Naive thymus-derived CD4-positive, alpha-beta T cell (primary cell): ENCODE data around the gene CMTM1. TPM values are rescaled to one million over a fixed set of nuclear protein-coding genes. Genes with fewer than 3 reads are reported as not detected.

Experiments used
- ATAC-seq: fragments of 150-1000 bp; cut with Tn5 transposase; 2 replicates; pipeline ENCODE4 v1.10.0; 2021; ENCODE audit warnings: mild to moderate bottlenecking, moderate library complexity
- CTCF ChIA-PET: fragments of 350-600 bp; sonication (Branson Sonifier 250); formaldehyde crosslinking; loops from one replicate; lab custom pipeline; 2021; ENCODE audit warnings: antibody characterized with exemption; lab: Charles Lee
- POLR2A ChIA-PET: fragments of 350-600 bp; sonication (Branson Sonifier 250); formaldehyde crosslinking; loops from one replicate; lab custom pipeline; 2021; ENCODE audit warnings: antibody characterized with exemption, inconsistent platforms; lab: Charles Lee
- DNase-seq, 9 donors: peaks; one replicate each; pipeline versions ENCODE4 v3.0.0 to v3.0.0-alpha.2; 2020 to 2022; ENCODE audit warnings: mixed read lengths in 1 of 9
- H3K27ac ChIP-seq: one replicate; pipeline ENCODE4 v1.7.0; 2013; ENCODE audit warnings: mild to moderate bottlenecking, low read depth, low read length, moderate library complexity
- H3K27me3 ChIP-seq, 2 donors: one replicate each; pipeline ENCODE4 v1.7.0; 2013; ENCODE audit warnings: low read length in 2 of 2, mild to moderate bottlenecking in 2 of 2, moderate library complexity in 2 of 2; ENCODE audit not compliant: control insufficient read depth in 2 of 2, insufficient read depth in 2 of 2
- H3K36me3 ChIP-seq, 3 experiments: 1 replicate in 2 of 3; 2 replicates in 1 of 3; pipeline ENCODE4 v1.7.0; 2013; ENCODE audit warnings: low read length in 3 of 3, mild to moderate bottlenecking in 3 of 3, moderate library complexity in 1 of 3; ENCODE audit not compliant: insufficient read depth in 3 of 3, control insufficient read depth in 2 of 3
- H3K4me1 ChIP-seq, 2 donors: one replicate each; pipeline ENCODE4 v1.7.0; 2013; ENCODE audit warnings: low read length in 2 of 2, mild to moderate bottlenecking in 2 of 2, moderate library complexity in 1 of 2; ENCODE audit not compliant: control insufficient read depth in 2 of 2, insufficient read depth in 2 of 2
- H3K4me3 ChIP-seq: 2 replicates; pipeline ENCODE4 v1.7.0; 2013; ENCODE audit warnings: mild to moderate bottlenecking, low read length
- H3K9me3 ChIP-seq, 3 experiments: 1 replicate in 2 of 3; 2 replicates in 1 of 3; pipeline ENCODE4 v1.7.0; 2013; ENCODE audit warnings: low read length in 3 of 3; ENCODE audit not compliant: control insufficient read depth in 2 of 3
- H3K27ac Mint-ChIP-seq, 9 donors: one replicate each; pipeline ENCODE4 v1.8.0; 2020 to 2022; ENCODE audit warnings: mixed read lengths in 9 of 9, mild to moderate bottlenecking in 8 of 9, moderate library complexity in 5 of 9, inconsistent platforms in 2 of 9
- H3K27me3 Mint-ChIP-seq, 5 donors: one replicate each; pipeline ENCODE4 v1.8.0; 2021 to 2022; ENCODE audit warnings: mixed read lengths in 5 of 5, mild to moderate bottlenecking in 1 of 5
- H3K36me3 Mint-ChIP-seq, 5 donors: one replicate each; pipeline ENCODE4 v1.8.0; 2020 to 2022; ENCODE audit warnings: mixed read lengths in 5 of 5, mild to moderate bottlenecking in 3 of 5, inconsistent platforms in 1 of 5
- H3K4me1 Mint-ChIP-seq, 7 donors: one replicate each; pipeline ENCODE4 v1.8.0; 2020 to 2022; ENCODE audit warnings: mixed read lengths in 7 of 7, mild to moderate bottlenecking in 3 of 7, inconsistent platforms in 1 of 7
- H3K4me3 Mint-ChIP-seq, 10 donors: one replicate each; pipeline ENCODE4 v1.8.0; 2020 to 2022; ENCODE audit warnings: mild to moderate bottlenecking in 10 of 10, mixed read lengths in 10 of 10, moderate library complexity in 6 of 10, inconsistent platforms in 2 of 10
- H3K9me3 Mint-ChIP-seq, 11 donors: one replicate each; pipeline ENCODE4 v1.8.0; 2020 to 2022; ENCODE audit warnings: mixed read lengths in 11 of 11, mild to moderate bottlenecking in 4 of 11, inconsistent platforms in 1 of 11, moderate library complexity in 1 of 11
- intact Hi-C, 2 donors: fragments of 100-400 bp; cut with micrococcal nuclease; formaldehyde crosslinking; loops; one replicate each; pipeline ENCODE4 v1.15.1; 2023
- polyA plus RNA-seq, 2 donors: library from polyadenylated mRNA; unstranded; fragments of 300-500 nt; fragmentation: Illumina TruSeq; gene quantifications; one replicate each; pipeline ENCODE4 v1.2.3, GENCODE V29; 2021
- total RNA-seq, 6 experiments: library from RNA in 5 of 6; stranded (reverse) in 5 of 6; gene quantifications; 1 replicate in 5 of 6; 2 replicates in 1 of 6; pipeline ENCODE4 v1.2.3 and lab custom pipeline; 2021 to 2026

The CMTM1 gene
- total and polyA plus RNA-seq, 7 experiments from 2014 or later, result 0.36 to 23.3 (median 4.4) TPM

DNA sequence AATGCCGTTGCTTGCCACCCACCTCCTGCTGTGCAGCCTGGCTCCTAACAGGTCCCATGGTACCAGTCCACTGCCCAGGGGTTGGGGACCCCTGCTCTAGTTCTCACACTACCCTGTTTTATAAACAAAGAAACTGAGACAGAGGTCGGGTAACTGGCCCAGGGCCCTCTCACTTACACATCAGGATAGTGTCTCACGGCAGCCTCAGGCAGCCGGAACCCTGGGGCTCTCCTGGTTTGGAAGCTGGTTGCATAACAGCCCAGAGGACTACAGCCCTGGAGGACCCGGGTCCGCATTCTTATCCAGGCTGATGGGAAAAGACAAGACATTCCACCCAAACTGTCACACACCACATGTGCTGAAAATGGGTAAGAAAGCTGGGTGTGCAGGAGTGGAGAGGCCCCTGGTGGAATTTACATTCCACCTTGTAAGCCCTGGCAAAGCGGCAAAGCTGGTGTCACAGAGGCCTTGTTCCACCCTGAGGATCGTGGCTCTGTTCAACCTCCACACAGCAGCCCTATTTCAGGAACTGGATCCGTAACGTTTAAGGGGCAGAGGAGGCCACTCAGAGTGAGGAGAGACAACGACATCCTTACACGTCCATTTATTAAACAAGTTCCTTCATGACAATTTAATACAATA is 48.0 kb downstream of the CMTM1 start:
- Histone ChIP-seq H3K4me3 (no peak overlapping the region), H3K4me1 (no peaks in the 10 kb centered on the region), H3K27ac (no peak overlapping the region), H3K36me3 (peaks cover 5 to 51% (median 8%) of the 10 kb centered on the region in 3 experiments), H3K27me3 (no peaks in the 10 kb centered on the region), H3K9me3 (no peaks in the 10 kb centered on the region)
- H3K4me1 Mint-ChIP-seq, result peaks cover 0 to 5% (median 0%) of the 10 kb centered on the region in 7 donors
- H3K4me3 Mint-ChIP-seq, result no peak overlapping the region
- no peaks in the 10 kb centered on the region for H3K27me3 Mint-ChIP-seq
- peak overlapping the region in 1 of 9 donors; percentile 55 for H3K27ac Mint-ChIP-seq
- peaks cover 0 to 12% (median 5%) of the 10 kb centered on the region in 5 donors for H3K36me3 Mint-ChIP-seq
- ChIA-PET CTCF (no interaction called here), POLR2A (interaction anchor here (0.6 to 1.5 kb wide), 2 partner anchors 31 to 63 kb away, joined by 3 read pairs; no protein-coding TSS in a partner anchor)
- no peak for DNase-seq
- H3K9me3 Mint-ChIP-seq, result no peaks in the 10 kb centered on the region
- intact Hi-C loops, result no loop called here
- ATAC-seq, result no peak

DNA sequence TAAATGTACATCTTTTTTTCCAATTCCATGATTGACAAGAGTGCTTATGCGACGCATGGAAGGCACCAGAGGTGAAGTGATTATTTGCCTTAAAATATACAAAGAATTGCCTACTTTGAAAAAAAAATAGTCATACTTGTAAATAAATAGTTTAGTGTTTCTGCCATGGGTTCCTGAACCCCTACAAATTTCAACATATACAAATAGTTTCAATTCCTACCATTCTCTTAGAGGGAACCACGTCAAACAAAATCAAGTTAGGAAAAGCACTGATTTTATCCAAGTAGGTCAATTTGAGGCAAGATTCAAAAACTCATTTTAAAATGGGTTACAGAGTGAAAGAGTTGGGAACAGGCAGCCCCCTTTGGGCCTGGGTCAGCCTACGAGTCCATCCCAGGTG is 49.9 kb downstream of the CMTM1 start:
- H3K4me3 Mint-ChIP-seq, result no peak overlapping the region
- Histone ChIP-seq H3K4me3 (no peak overlapping the region), H3K27ac (no peak overlapping the region), H3K36me3 (peaks cover 0 to 32% (median 0%) of the 10 kb centered on the region in 3 experiments), H3K27me3 (no peaks in the 10 kb centered on the region), H3K4me1 (no peaks in the 10 kb centered on the region), H3K9me3 (no peaks in the 10 kb centered on the region)
- H3K9me3 Mint-ChIP-seq, result no peaks in the 10 kb centered on the region
- H3K27ac Mint-ChIP-seq, result peak overlapping the region in 1 of 9 donors; percentile 36
- no peak for DNase-seq
- H3K4me1 Mint-ChIP-seq, result peaks cover 0 to 4% (median 0%) of the 10 kb centered on the region in 7 donors
- no peaks in the 10 kb centered on the region for H3K27me3 Mint-ChIP-seq
- no peak for ATAC-seq
- intact Hi-C loops, result no loop called here
- CTCF ChIA-PET, result no interaction called here
- POLR2A ChIA-PET, result no interaction called here
- H3K36me3 Mint-ChIP-seq, result peaks cover 0 to 3% (median 0%) of the 10 kb centered on the region in 5 donors

- ATAC-seq (no peak), DNase-seq (no peak)
- no peaks in the 10 kb centered on the region for H3K4me1 ChIP-seq
- H3K9me3 Mint-ChIP-seq, result no peaks in the 10 kb centered on the region
- no peak overlapping the region for H3K27ac ChIP-seq
- CTCF ChIA-PET, result interaction anchor here (0.8 kb wide), 1 partner anchor 8 kb away, joined by 3 read pairs; no protein-coding TSS in a partner anchor
- POLR2A ChIA-PET, result no interaction called here
- peaks cover 0 to 4% (median 0%) of the 10 kb centered on the region in 7 donors for H3K4me1 Mint-ChIP-seq
- intact Hi-C loops, result no loop called here
- H3K36me3 ChIP-seq, result peaks cover 0 to 28% (median 0%) of the 10 kb centered on the region in 3 experiments
- no peaks in the 10 kb centered on the region for H3K9me3 ChIP-seq
- H3K36me3 Mint-ChIP-seq, result no peaks in the 10 kb centered on the region
- no peak overlapping the region for H3K4me3 Mint-ChIP-seq
- no peaks in the 10 kb centered on the region for H3K27me3 Mint-ChIP-seq
- peak overlapping the region in 5 of 9 donors; percentile 4 to 76 (median 36) for H3K27ac Mint-ChIP-seq
- no peak overlapping the region for H3K4me3 ChIP-seq
- no peaks in the 10 kb centered on the region for H3K27me3 ChIP-seq
Observed at GRCh38 chr16:66616592-66616991, 50.4 kb downstream of the CMTM1 start.

DNA sequence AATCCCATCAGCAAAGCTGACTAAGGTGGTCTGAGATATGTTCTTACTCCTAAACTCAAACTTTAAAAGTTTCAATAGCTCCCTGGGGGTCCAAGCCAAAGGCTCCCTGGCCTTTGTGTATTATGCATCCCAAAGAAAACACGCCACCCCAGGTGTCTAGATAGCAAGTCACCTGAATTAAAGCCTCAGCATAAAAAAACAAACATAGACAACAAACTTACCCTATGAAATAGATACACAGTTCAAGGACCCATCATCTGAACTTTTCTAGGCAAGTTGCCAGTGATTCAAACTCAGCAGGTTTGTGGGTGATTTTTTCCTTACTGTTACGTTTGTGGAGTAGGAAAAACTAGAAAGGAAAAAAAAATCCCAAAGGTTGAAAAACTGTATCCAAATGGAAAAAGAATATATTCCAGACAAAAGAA is 50.8 kb downstream of the CMTM1 start:
- Histone ChIP-seq H3K27ac (no peak overlapping the region), H3K36me3 (peaks cover 0 to 24% (median 0%) of the 10 kb centered on the region in 3 experiments), H3K4me3 (no peak overlapping the region), H3K9me3 (no peaks in the 10 kb centered on the region), H3K4me1 (no peaks in the 10 kb centered on the region), H3K27me3 (no peaks in the 10 kb centered on the region)
- no peaks in the 10 kb centered on the region for H3K9me3 Mint-ChIP-seq
- POLR2A ChIA-PET, result no interaction called here
- CTCF ChIA-PET, result interaction anchor here (0.8 kb wide), 1 partner anchor 9 kb away, joined by 3 read pairs; no protein-coding TSS in a partner anchor
- no peak overlapping the region for H3K4me3 Mint-ChIP-seq
- DNase-seq (no peak), ATAC-seq (no peak)
- intact Hi-C loops, result no loop called here
- H3K27ac Mint-ChIP-seq, result peak overlapping the region in 4 of 9 donors; percentile 4 to 76 (median 29)
- H3K36me3 Mint-ChIP-seq, result no peaks in the 10 kb centered on the region
- H3K27me3 Mint-ChIP-seq, result no peaks in the 10 kb centered on the region
- H3K4me1 Mint-ChIP-seq, result peaks cover 0 to 4% (median 0%) of the 10 kb centered on the region in 7 donors

GRCh38 chr16:66617728-66618127 is 51.5 kb downstream of the CMTM1 start:
- Mint-ChIP-seq H3K4me3 (no peak overlapping the region), H3K27me3 (no peaks in the 10 kb centered on the region), H3K27ac (peak overlapping the region in 2 of 9 donors; percentile 21 to 40), H3K4me1 (peaks cover 0 to 2% (median 0%) of the 10 kb centered on the region in 7 donors), H3K36me3 (no peaks in the 10 kb centered on the region), H3K9me3 (no peaks in the 10 kb centered on the region)
- intact Hi-C loops, result no loop called here
- no peaks in the 10 kb centered on the region for H3K9me3 ChIP-seq
- ChIA-PET POLR2A (no interaction called here), CTCF (interaction anchor here (1.2 kb wide), 1 partner anchor 9 kb away, joined by 4 read pairs; no protein-coding TSS in a partner anchor)
- no peak overlapping the region for H3K27ac ChIP-seq
- H3K27me3 ChIP-seq, result no peaks in the 10 kb centered on the region
- no peaks in the 10 kb centered on the region for H3K4me1 ChIP-seq
- DNase-seq (no peak), ATAC-seq (no peak)
- no peak overlapping the region for H3K4me3 ChIP-seq
- peaks cover 0 to 16% (median 0%) of the 10 kb centered on the region in 3 experiments for H3K36me3 ChIP-seq

DNA sequence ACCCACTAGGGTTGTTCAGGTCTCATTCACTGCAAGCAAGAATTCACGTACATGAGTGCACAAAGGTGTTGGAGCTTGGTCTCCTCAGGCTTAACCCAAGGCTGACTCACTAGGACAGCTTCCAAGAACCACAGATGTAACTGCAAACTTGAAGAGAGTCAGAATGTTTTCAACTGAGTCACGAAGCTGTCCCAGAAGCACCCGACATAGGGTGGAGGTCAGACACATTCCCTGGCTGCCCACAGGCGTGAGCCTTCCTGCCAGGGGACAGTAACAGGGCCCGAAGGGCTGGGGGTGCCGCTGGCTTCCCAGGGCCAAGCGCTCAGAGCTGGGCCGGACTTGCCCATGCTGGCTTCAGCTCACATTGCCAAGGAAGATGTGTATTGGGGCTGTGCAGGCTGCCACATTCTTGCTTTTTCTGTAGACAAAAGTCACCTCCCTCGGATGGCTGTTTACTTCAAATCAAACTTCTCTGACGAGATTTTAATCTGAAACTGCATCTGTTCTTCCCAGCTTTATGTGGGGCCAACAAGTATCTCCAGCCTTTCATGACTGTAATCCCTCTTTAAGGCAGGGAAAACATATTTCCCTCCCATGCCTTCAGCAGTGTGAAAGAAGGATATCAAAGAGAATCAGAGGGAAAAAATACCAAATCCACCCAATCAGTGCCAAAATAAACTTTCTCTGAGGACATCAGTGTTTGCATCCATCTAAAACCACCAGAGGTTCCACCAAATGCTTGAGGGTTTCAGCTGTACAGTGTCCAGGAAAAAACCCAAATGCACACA is 52.5 kb downstream of the CMTM1 start:
- H3K9me3 ChIP-seq, result no peaks in the 10 kb centered on the region
- Mint-ChIP-seq H3K4me3 (no peak overlapping the region), H3K4me1 (peaks cover 0 to 2% (median 0%) of the 10 kb centered on the region in 7 donors), H3K36me3 (no peaks in the 10 kb centered on the region), H3K27ac (peak overlapping the region in 1 of 9 donors; percentile 40), H3K9me3 (no peaks in the 10 kb centered on the region), H3K27me3 (no peaks in the 10 kb centered on the region)
- no peak overlapping the region for H3K4me3 ChIP-seq
- H3K36me3 ChIP-seq, result peaks cover 0 to 6% (median 0%) of the 10 kb centered on the region in 3 experiments
- ATAC-seq (no peak), DNase-seq (no peak)
- CTCF ChIA-PET, result interaction anchor here (1.2 kb wide), 1 partner anchor 10 kb away, joined by 4 read pairs; no protein-coding TSS in a partner anchor
- no peak overlapping the region for H3K27ac ChIP-seq
- intact Hi-C loops, result no loop called here
- no peaks in the 10 kb centered on the region for H3K4me1 ChIP-seq
- no peaks in the 10 kb centered on the region for H3K27me3 ChIP-seq
- POLR2A ChIA-PET, result no interaction called here
